IMR-90 (cell line): ENCODE data around the gene RSF1.

Experiments
- BHLHE40 ChIP-seq: fragments of 150-350 bp; IDR thresholded peaks from 2 replicates; pipeline ENCODE4 v1.6.1; 2016; ENCODE audit warnings: mild to moderate bottlenecking, low read depth, low read length
- MXI1 ChIP-seq: IDR thresholded peaks from 2 replicates; pipeline ENCODE4 v1.6.1; 2012; ENCODE audit warnings: low read depth, mild to moderate bottlenecking, low read length, moderate library complexity, borderline replicate concordance
- POLR2A ChIP-seq: IDR thresholded peaks from 2 replicates; pipeline ENCODE4 v1.6.1; 2012; ENCODE audit warnings: mild to moderate bottlenecking, low read depth, low read length
- TF ChIP-seq, protein P1 (sequence below): conservative IDR thresholded peaks from 2 replicates; pipeline ENCODE4 v1.5.1; 2012; ENCODE audit warnings: mild to moderate bottlenecking, low read depth, low read length, improper control_type of control experiment
- TF ChIP-seq, protein P2 (sequence below): fragments of 150-350 bp; IDR thresholded peaks from 2 replicates; pipeline ENCODE4 v1.6.1; 2017; ENCODE audit warnings: mild to moderate bottlenecking, antibody characterized with exemption, low read length, low read depth

DNA sequence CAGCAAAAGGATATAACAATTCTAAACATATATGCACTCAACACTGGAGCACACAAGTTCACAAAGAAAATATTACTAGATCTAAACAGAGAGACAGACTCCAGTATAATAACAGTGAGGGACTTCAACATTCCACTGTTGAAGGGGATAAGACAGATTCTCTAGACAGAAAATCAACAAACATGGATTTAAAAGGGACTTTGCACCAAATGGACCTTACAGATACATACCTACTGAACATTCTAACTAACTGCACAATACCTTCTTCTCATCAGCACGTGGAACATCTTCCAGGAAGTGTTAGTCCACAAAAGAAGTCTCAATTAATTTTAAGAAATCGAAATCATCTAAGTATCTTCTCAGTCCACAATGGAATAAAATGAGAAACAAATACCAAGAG, 26.6 kb downstream of the RSF1 start:
- TF ChIP-seq, protein P1, sequence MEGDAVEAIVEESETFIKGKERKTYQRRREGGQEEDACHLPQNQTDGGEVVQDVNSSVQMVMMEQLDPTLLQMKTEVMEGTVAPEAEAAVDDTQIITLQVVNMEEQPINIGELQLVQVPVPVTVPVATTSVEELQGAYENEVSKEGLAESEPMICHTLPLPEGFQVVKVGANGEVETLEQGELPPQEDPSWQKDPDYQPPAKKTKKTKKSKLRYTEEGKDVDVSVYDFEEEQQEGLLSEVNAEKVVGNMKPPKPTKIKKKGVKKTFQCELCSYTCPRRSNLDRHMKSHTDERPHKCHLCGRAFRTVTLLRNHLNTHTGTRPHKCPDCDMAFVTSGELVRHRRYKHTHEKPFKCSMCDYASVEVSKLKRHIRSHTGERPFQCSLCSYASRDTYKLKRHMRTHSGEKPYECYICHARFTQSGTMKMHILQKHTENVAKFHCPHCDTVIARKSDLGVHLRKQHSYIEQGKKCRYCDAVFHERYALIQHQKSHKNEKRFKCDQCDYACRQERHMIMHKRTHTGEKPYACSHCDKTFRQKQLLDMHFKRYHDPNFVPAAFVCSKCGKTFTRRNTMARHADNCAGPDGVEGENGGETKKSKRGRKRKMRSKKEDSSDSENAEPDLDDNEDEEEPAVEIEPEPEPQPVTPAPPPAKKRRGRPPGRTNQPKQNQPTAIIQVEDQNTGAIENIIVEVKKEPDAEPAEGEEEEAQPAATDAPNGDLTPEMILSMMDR, result no peak
- TF ChIP-seq MXI1 (no peak), BHLHE40 (no peak), POLR2A (no peak)
- TF ChIP-seq, protein P2, sequence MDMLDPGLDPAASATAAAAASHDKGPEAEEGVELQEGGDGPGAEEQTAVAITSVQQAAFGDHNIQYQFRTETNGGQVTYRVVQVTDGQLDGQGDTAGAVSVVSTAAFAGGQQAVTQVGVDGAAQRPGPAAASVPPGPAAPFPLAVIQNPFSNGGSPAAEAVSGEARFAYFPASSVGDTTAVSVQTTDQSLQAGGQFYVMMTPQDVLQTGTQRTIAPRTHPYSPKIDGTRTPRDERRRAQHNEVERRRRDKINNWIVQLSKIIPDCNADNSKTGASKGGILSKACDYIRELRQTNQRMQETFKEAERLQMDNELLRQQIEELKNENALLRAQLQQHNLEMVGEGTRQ, result no peak
